Erythroblast (primary cell): ENCODE data around the gene ANTXR1.
A peak's percentile ranks its signal among the peaks of the same experiment; 100 is the strongest.

Source experiments
- DNase-seq, 2 experiments: peaks; one replicate each; lab custom pipeline; 2025; lab: John Stamatoyannopoulos, UW
- GATA1 ChIP-seq: IDR thresholded peaks from 2 replicates; pipeline ENCODE4 v1.6.1; 2011; ENCODE audit warnings: low read depth, mild to moderate bottlenecking, control low read depth, low read length, moderate library complexity
- POLR2A ChIP-seq: IDR thresholded peaks from 2 replicates; pipeline ENCODE4 v1.6.1; 2011; ENCODE audit warnings: mild to moderate bottlenecking, low read length

The ANTXR1 gene

DNA sequence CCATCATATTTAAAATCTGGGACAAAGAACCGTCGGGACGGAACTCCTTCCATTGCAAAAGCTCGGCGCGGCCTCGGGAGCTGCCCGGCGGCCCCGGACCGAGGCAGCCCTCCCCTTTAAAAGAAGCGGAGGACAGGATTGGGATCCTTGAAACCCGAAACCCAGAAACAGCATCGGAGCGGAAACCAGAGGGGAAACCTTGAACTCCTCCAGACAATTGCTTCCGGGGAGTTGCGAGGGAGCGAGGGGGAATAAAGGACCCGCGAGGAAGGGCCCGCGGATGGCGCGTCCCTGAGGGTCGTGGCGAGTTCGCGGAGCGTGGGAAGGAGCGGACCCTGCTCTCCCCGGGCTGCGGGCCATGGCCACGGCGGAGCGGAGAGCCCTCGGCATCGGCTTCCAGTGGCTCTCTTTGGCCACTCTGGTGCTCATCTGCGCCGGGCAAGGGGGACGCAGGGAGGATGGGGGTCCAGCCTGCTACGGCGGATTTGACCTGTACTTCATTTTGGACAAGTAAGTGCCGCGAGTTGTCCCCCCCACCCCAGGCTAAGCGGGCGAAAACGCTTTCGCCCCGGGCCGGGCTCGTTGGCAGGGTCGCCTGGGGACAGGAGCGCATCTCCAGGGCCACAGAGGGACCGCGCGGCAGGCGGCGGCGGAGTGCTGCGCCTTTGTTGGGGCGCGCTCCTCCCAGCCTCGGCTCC, at the start of gene ANTXR1:
ANTXR1 (plus strand) TSS at position 38 of the 698 bp plus-strand sequence; CDS start at position 359, 321 bp downstream.
- no peak for DNase-seq
- TF ChIP-seq POLR2A = no peak
- no peak for TF ChIP-seq GATA1

DNA sequence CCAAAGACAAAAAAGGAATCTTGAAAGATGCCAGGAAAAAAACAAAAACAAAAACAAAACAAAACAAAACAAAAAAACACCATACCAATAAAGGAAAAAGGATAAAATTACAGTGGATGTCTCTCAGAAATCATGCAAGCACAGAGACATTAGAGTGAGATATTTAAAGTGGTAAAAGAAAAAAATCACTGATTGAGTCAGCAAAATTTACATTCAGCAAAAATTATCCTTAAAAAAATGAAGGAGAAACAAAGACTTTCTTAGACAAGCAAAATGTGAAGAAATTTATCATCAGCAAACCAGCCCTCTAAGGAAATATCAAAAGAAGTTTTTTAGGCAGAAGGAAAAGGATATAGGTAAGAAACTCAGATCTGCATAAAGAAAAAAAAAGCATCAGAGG, 48.7 kb upstream of the ANTXR1 start:
- no peak for TF ChIP-seq GATA1
- no peak for TF ChIP-seq POLR2A

GRCh38 chr2:68968221-68968620, 44.8 kb upstream of the ANTXR1 start:
- DNase-seq = no peak
- no peak for TF ChIP-seq GATA1
- no peak for TF ChIP-seq POLR2A

More for the DNA sequence above, 48.7 kb upstream of the ANTXR1 start:
- DNase-seq = no peak

DNA sequence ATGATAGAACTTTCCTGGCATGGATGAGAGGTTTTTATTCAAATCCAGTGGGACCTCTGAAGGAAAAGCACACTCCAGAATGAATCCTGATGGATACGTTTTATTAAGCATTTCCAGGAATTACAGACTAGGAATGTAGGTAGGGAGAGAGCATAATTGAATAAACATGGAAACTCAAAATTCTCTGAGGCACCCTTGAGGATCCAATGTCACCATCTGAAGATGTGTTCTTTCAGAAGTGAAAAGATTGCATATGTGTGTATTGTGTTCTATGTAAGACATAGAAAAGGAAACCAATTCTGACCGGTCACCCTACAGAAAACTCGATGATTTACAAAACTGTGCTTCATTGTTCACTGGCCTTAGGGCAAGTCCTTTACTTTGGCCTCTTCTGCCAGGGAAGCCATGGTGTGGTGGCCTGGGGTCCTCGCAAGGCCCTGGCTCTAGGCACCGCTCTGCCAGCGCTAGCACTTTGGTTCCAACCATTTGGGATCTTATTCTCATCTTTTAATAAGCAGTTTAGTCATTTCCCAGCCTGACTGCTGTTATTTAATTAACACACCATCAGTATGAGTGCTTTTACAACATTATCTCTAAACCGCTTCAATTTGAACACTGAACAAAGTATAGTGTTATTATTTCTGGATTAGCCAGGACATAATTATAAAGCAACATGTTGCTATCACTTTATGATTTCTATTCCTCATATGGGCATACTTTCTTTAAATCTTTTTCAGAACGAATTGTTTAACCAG, 43.1 kb upstream of the ANTXR1 start:
- no peak for DNase-seq
- TF ChIP-seq GATA1 (no peak), POLR2A (no peak)

GRCh38 chr2:68970566-68971265, 42.3 kb upstream of the ANTXR1 start:
- TF ChIP-seq POLR2A = no peak
- no peak for TF ChIP-seq GATA1
- DNase-seq = peak in 1 of 2 experiments; percentile 8

DNA sequence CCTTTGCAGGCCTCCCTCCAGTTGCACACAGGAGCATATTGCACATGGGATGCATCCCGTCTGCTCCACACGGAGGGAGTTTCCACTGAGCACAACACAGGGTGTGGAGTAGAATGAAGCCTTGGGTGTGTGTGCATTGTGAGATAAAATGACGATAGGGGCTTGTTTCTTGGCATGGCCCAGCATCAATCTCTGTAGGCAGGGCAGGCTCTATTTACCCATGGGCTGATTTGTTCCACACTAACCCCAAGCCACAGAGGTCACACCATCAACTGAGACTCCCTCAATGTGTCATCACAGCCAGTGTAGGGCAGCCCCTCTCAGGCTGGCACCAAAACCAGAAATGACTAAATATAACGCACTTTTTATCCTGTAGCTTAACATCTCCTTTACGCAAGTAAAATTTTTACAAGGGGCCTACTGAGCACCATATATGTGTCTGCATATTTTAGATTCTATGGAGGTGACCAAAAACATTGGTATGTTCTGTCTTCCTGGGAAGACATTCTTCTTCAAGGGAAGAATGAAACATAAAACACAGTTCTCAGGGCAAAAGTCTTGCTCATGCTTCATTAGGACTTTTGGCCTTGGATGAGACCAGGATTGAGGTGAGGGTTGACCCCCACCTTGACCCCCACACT, 41.3 kb upstream of the ANTXR1 start:
- TF ChIP-seq POLR2A (no peak), GATA1 (no peak)
- peak in 1 of 2 experiments; percentile 16 for DNase-seq

GRCh38 chr2:68974251-68974650, 38.7 kb upstream of the ANTXR1 start, which contains the start of gene GKN1:
Gene GKN1 (plus strand): TSS chr2:68974636. CDS start chr2:68974678, 42 bp downstream.
- DNase-seq = no peak

DNA sequence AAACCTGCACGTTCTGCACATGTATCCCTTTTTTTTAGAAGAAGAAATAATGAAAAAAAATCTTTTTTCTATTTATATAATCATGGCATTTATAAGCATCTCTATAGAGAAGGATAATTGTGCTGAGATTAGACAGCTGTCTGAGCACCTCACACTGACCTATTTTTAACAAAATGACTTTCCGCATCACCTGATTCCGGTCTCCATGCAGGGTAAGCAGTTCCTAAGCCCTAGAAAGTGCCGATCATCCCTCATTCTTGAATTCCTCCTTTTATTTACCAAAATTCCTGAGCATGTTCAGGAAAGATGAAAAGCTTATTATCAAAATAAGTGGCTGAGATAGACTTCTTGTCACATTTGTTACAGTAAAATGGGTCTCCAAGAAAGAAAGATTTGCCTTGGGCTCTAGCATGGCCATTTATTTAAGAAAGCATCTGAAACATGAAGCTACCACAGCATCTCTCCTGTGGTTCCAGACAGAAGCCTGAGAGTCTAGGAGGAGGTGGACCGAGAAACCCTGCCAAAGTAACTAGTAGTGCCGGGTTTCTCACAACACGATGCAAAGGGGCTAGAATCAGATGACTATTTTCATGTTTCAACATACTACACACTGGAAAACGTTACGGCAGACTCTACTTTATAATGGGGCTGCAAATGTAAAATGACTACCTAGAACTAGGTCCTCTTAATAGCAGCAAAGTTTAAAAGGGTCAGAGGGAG, 37.9 kb upstream of the ANTXR1 start:
- no peak for DNase-seq
- TF ChIP-seq POLR2A = no peak
- TF ChIP-seq GATA1 = no peak

More at GRCh38 chr2:68974251-68974650, 38.7 kb upstream of the ANTXR1 start, which contains the start of gene GKN1:
- TF ChIP-seq GATA1 (no peak), POLR2A (no peak)

GRCh38 chr2:68975844-68976243, 37.1 kb upstream of the ANTXR1 start:
- no peak for TF ChIP-seq POLR2A
- TF ChIP-seq GATA1 = no peak
- no peak for DNase-seq

GRCh38 chr2:68977453-68977852, 35.5 kb upstream of the ANTXR1 start:
- TF ChIP-seq POLR2A = no peak
- TF ChIP-seq GATA1 = no peak
- no peak for DNase-seq

GRCh38 chr2:68978098-68978497, 34.9 kb upstream of the ANTXR1 start:
- no peak for DNase-seq
- no peak for TF ChIP-seq POLR2A
- no peak for TF ChIP-seq GATA1

DNA sequence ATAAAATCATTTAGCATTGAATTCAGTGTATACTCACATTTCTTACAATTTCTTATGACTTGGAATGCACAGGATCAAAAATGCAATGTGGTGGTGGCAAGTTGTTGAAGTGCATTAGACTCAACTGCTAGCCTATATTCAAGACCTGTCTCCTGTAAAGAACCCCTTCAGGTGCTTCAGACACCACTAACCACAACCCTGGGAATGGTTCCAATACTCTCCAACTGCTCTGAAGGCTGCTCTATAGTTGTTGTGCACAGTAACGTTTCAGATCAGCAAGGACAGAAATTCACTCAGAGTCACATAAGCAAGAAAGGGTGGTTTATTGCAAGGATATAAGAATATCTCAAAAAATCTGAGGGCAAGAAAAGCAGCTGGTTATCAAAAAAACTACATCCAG, 32.0 kb upstream of the ANTXR1 start:
- no peak for DNase-seq
- TF ChIP-seq POLR2A (no peak), GATA1 (no peak)
